Activated CD4-positive, alpha-beta T cell treated with anti-CD3 and anti-CD28 coated beads, Interleukin-2, Interleukin-6, amounts not matched to agents 100 ng/mL and 50 ng/mL, durations not matched to agents 16 hours and 8 hours (primary cell): ENCODE measurements around the gene OGDH.
"Not testable (repeated sequence)": the region's sequence is repeated elsewhere in the genome, so short reads cannot be mapped to it uniquely, and the experiment has no call there.

ENCODE experiments used
- DNase-seq: peaks from one replicate; pipeline ENCODE4 v3.0.0-alpha.2; 2020

Gene OGDH

DNA sequence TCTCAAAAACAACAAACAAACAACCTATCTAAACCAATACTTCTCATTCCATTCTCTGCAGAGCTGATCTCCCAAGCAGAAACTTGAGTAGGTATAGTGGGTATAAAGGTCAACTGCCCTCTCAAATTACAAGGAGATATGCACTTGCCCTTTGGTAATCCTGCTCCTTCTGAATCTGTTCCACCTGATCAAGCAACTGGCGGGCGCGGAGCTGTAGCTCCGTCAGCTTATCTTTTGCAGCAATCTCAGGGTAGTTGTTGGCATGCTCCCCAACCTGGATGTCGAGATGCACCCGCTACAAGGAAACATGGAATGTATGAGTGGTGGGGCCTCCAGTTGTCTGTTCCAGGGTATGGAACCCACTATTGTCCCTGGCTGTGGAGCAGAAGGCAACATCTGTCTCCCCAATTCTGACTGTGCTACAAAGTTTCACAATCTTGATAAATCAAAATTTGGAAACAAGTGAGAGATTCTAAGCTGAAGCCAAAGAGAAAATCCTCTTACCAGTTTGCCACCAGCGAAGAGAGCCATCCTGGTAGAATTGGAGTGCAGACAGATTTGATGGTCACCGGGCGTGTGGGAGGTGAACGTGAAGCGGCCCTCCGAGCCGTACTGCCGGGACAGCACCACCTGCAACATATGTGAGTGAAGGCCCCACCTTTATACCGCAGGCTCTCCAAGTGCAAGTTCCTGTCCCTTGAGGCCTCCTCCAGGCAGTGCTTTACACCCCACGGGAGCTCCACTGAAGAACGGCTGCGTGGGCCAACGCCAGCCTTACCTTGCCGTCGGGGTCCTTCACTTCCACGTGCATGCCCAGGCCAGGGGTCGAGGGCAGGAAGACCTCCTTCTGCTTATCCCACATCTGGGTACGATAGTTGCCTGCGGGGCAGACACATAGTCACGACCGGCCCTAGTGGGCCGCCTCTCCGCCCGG is 25.2 kb upstream of the OGDH start:
- peak; percentile 61 for DNase-seq

GRCh38 chr7:44581879-44582603 is 24.4 kb upstream of the OGDH start, which contains the start of gene TMED4:
Gene TMED4 (minus strand): TSS chr7:44582231. CDS start chr7:44582206, 25 bp downstream.
- peak; percentile 100 for DNase-seq

DNA sequence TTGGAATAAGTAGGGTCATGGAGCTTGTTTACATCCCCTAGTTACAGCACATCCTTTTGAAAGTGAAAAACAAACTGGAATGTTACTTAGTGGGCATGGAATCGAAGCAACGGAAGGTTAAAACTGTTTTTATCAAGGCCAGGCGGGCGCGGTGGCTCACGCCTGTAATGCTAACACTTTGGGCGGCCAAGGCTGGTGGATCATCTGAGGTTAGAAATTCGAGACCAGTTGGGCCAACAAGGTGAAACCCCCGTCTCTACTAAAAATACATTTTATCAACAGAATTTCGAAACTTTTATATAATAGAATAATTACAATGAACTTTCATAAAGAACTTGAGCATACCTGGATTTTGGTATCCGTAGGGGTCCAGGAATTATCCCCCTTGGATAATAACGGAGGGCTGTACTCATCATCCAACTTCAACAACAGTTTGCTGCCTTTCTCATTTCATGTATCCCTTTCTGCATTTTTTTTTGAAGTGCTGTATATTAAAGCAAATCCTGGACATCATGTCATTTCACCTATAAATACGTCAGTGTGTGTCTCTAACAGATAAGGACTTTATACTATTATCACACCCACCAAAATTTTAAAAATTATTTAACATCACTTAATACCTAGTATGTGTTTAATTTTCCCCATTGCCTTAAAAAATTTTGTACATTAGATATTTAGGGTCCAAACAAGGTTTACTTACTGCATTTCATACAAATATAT is 23.1 kb upstream of the OGDH start:
- DNase-seq = no peak

DNA sequence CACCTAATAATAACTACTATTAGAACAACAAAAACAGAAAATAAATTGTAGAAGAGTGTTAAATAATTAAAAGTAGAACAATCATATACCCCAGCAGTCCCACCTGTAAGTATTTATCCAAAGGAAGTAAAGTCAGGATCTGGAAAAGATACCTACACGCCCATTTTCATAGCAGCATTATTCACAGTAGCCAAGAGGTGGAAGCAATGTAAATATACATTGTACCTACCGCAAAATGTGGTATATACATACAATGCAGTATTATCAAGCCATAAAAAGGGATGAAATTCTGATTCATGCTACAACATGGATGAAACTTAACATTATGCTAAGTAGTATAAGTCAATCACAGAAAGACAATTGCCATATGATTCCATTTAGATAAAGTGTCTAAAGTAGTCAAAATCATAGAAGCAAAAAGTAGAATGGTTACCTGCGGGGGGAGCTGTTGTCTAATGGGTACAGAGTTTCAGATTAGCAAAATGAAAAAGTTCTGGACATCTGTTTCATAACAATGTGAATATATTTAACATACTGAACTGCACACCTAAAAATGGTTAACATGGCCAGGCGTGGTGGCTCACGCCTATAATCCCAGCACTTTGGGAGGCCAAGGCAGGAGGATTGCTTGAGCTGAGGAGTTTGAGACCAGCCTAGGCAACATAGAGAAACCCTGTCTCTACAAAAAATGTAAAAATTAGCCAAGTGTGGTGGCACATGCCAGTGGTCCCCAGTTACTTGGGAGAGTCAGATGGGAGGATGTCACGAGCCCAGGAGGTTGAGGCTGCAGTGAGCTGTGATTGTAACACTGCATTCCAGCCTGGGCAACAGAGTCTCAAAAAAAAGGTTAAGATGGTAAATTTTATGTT is 18.4 kb upstream of the OGDH start:
- DNase-seq = peak; percentile 75

DNA sequence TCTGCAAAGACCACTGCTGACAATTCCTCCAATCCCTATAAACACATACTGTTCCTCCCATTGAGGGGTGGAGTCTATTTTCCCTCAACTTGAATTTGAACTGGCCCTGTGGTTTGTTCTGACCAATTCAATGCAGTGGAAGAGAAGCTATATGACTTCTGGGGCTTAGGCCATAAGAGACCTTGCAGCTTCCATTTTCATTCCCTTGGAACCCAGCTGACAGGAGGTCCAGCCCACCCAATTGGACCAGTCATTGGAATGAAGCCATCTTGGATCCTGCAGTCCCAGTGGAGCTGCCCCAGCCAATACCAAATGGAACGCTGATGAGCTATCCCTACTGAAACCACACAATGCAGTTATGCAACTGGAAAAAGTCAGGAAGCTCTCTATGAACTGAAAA is 15.5 kb upstream of the OGDH start:
- no peak for DNase-seq

- DNase-seq = no peak
These were observed 10.3 kb upstream of the OGDH start for GRCh38 chr7:44595934-44596635.

DNA sequence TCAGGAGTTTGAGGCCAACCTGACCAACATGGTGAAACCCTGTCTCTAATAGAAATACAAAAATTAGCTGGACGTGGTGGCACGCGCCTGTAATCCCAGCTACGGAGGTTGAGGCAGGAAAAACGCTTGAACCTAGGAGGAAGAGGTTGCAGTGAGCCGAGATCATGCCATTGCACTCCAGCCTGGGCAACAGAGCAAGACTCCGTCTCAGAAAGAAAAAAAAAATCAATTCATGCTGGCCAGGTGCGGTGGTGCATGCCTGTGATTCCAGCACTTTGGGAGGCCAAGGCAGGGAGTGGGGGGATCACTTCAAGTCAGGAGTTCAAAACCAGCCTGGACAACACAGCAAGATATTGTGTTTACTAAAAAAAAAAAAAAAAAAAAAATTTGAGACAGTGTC is 9.2 kb upstream of the OGDH start:
- DNase-seq = not testable (repeated sequence)

DNA sequence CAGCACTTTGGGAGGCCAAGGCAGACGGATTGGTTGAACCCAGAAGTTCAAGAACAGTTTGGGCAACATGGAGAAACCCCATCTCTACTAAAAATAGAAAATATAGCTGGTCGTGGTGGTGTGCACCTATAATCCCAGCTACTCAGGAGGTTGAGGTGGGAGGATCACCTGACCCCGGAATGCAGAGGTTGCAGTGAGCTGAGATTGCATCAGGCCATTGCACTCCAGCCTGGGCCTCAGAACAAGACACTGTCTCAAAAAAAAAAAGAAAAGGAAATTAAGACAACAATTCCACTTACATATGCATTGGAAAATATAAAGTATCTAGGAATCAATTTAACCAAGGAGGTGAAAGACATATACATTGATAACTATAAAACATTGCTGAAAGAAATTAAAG is 7.2 kb upstream of the OGDH start:
- DNase-seq = no peak

DNA sequence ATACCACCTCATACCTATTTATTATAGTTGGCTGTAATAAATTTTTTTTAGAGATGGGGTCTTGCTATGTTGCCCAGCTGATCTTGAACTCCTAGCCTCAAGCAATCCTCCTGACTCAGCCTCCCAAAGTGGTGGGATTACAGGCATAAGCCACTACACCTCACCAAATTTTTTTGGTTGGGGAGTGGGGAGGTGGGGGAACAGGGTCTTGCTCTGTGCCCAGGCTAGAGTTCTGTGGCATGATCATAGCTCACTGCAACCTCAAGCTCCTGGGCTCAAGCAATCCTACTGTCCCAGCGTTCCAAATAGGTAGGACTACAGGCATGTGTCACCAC is 3.9 kb upstream of the OGDH start:
- no peak for DNase-seq

DNA sequence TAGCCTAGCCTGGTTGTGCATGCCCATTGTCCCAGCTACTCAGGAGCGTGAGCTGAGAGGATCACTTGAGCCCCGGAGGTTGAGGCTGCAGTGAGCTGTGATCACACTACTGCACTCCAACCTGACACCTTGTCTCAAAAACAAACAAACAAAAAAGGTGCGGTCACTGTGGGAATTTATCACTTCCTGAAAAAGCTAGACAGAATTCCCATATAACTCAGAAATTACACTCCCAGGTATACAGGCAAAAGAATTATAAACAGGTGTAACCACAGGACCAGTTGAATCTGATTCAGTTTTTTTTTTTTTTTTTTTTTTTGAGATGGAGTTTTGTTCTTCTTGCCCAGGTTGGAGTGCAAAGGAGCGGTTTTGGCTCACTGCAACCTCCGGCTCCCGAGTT is 3.2 kb upstream of the OGDH start:
- no peak for DNase-seq

DNA sequence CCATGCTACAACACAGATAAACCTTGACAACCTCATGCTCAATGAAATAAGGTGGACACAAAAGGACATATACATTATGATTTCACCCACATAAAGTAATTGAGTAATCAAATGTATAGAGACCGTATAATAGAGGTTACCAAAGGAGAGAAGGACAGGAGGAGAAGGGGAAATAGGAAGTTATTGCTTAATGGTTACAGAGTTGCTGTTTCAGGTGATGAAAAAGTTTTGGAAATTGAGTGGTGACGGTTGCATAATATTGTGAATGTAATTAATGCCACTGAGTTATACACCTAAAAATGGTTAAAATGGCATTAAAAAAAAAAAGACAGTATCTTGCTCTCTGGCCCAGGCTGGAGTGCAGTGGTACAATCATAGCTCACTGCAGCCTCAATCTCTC is 1.5 kb upstream of the OGDH start:
- no peak for DNase-seq

GRCh38 chr7:44607141-44608068 is 978 bp downstream of the OGDH start:
- no peak for DNase-seq

DNA sequence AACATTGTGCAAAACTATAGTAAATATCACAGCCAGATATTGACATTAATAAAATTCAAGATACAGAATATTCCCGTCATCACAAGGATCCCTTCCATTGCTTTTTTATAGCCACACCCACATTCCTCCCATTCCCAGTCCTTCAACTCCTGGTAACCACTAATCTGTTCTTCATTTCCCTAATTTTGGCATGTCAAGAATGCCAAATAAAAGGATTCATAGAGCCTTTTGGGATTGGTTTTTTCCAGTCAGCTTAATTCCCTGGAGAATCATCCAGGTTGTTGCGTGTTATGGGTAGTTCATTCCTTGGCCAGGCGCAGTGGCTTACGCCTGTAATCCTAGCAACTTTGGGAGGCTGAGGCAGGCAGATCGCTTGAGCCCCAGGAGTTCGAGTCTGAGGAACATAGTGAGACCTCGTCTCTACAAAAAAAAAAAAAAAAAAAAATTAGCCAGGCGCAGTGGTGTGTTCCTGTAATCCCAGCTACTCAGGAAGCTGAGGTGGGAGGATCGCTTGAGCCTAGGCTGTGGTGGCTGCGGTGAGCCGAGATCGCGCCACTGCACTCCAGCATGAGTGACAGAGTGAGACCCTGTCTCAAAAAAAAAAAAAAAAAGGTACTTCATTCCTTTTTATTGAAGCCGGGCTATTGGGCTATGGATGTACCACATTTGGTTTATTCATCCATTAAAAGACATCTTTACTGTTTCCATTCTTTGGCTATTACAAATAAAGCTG is 2.7 kb downstream of the OGDH start:
- DNase-seq = peak; percentile 44

- no peak for DNase-seq
These were observed 3.4 kb downstream of the OGDH start for GRCh38 chr7:44609829-44610228.

DNA sequence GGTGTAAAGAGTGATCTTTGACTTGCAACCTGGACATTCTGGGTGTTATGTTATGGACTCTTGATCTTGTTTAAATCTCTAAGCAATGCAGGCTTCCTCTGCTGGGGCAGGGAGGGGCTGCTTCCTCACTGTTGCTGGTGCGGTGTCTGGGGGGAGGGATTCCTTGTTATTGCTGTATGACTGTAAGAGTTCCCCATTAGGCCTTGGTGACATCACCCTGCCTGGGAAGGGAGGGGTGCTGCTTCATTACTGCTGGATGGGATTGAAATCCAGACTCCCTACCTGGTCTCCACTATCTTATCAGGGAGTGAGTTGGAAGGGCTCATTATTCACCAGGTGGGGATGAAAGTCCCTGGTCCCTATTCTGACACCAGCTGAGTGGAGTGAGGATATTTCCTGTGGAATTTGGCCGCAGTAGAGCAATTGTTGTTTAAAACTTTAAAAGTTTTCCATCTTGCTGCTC is 8.8 kb downstream of the OGDH start:
- DNase-seq = peak; percentile 36

GRCh38 chr7:44615793-44616192 is 9.4 kb downstream of the OGDH start:
- DNase-seq = no peak

DNA sequence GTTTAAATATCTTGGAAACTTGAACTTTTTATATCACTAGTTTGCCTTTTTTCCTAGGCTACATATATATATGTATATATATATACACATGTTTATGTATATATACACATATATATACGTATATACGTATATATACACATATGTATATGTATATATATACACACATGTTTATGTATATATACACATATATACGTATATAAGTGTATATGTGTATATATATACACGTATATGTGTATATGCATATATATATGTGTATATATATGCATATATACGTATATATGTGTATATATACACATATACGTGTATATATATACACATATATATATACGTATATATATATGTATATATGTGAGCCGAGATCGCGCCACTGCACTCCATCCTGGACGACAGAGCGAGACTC is 10.1 kb downstream of the OGDH start:
- DNase-seq = no peak

DNA sequence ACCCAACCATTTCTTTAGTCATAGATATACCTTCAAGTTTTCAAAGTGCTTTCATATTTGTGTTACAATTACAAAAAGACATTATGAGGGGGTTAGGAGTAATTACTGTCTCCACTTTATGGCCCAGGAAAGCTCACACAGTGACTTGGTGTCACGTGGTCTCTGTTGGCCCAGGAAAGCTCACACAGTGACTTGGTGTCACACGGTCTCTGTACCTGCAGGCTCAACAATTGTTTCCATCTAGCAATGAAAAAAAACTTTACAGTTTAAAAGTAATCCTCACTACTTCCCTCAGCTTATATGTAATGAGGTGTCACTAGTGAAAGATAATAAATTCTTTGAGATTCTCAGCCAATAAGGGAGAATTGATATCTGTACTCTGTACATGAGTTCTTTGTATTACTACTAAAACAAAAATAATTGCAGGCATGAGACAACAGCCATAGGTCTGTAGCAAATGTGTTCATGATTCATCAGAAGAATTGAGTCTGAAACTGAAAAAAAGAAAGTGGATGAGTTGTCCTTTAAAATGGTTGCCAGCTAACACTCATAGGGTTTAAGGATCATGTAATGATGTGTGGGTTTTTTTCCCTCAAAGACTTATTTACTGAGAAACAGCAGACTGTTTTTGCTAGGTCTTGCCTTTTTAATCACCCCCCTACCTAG is 10.9 kb downstream of the OGDH start:
- peak; percentile 76 for DNase-seq

DNA sequence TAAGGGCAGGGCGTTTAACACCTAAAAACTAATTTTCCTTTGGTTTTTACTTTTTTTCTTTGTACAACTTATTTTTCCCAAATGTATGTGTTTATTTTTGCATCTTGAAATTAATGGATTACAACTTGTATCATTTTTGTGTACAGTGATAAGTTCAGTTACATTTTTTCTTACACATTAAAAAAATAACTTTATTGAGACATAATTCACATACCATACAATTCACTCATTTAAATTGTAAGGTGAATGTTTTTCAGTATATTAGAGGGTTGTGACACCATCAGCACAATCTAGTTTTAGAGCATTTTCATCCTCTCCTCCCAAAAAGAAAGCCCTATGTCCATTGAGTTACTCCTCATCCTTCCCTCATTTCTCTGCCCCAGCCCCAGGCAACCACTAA is 11.6 kb downstream of the OGDH start:
- no peak for DNase-seq
